Tibial nerve (tissue), 4 donors: ENCODE measurements around the gene CYYR1. TPM values are rescaled to one million over a fixed set of nuclear protein-coding genes. Genes with fewer than 3 reads are reported as not detected.

ENCODE experiments used
- DNase-seq, 2 donors: peaks; one replicate each; pipeline ENCODE4 v3.0.0-alpha.2; 2019; ENCODE audit warnings: low spot score in 2 of 2
- H3K27ac ChIP-seq, 4 donors: fragments of 200-600 bp; sonication (generic) in 3 of 4; one replicate each; pipeline ENCODE4 v1.5.1; 2017 to 2019; ENCODE audit warnings: mild to moderate bottlenecking in 1 of 4
- H3K27me3 ChIP-seq, 2 donors: fragments of 200-600 bp; sonication (generic) in 1 of 2; one replicate each; pipeline versions ENCODE4 v1.5.1 to v1.6.0; 2017 to 2019
- H3K36me3 ChIP-seq, 3 donors: fragments of 200-600 bp; sonication (generic); one replicate each; pipeline ENCODE4 v1.5.1; 2018 to 2019
- H3K4me1 ChIP-seq, 4 donors: fragments of 200-600 bp; sonication (generic) in 3 of 4; one replicate each; pipeline ENCODE4 v1.5.1; 2017 to 2019
- H3K4me3 ChIP-seq, 4 donors: fragments of 200-600 bp; sonication (generic) in 3 of 4; one replicate each; pipeline ENCODE4 v1.5.1; 2017 to 2019; ENCODE audit warnings: mild to moderate bottlenecking in 1 of 4, moderate library complexity in 1 of 4
- H3K9me3 ChIP-seq, 4 donors: fragments of 200-600 bp; sonication (generic) in 3 of 4; one replicate each; pipeline ENCODE4 v1.5.1; 2017 to 2019
- CTCF ChIP-seq, 5 experiments: fragments of 200-600 bp in 3 of 5; fragments of 450-650 bp in 2 of 5; sonication (generic) in 3 of 5; IDR thresholded peaks; one replicate each; pipeline ENCODE4 v1.5.1; 2016 to 2019; ENCODE audit warnings: antibody characterized with exemption in 5 of 5, mild to moderate bottlenecking in 3 of 5, moderate library complexity in 2 of 5
- EP300 ChIP-seq, 2 donors: sonication (generic); formaldehyde crosslinking; IDR thresholded peaks; one replicate each; pipeline ENCODE4 v1.6.1; 2017; ENCODE audit warnings: antibody characterized with exemption in 2 of 2, mild to moderate bottlenecking in 1 of 2
- POLR2A ChIP-seq, 2 donors: fragments of 450-650 bp; IDR thresholded peaks; one replicate each; pipeline ENCODE4 v1.6.1; 2017; ENCODE audit warnings: antibody characterized with exemption in 2 of 2, mild to moderate bottlenecking in 2 of 2, moderate library complexity in 2 of 2
- WGBS, 2 donors: methylation state at CpG; one replicate each; pipeline ENCODE4 v1.1.5; 2018; 5-methylcytosine and 5-hydroxymethylcytosine counted together
- total RNA-seq, 4 donors: library from RNA; depleted of rRNA; stranded (reverse); fragments of >200 nt; gene quantifications; one replicate each; pipeline ENCODE4 v1.1.0, GENCODE V29; 2016

CYYR1 gene
- total RNA-seq, 4 donors from 2014 or later, result 10.0 to 19.4 (median 14.8) TPM

GRCh38 chr21:26457817-26458216, 115.3 kb downstream of the CYYR1 start:
- DNase-seq, result no peak
- no peaks in the 10 kb centered on the region for H3K4me1 ChIP-seq
- no peak overlapping the region for H3K4me3 ChIP-seq
- H3K27ac ChIP-seq, result no peak overlapping the region
- TF ChIP-seq POLR2A (IDR thresholded peaks at IDR 0.05) (no peak), EP300 (IDR thresholded peaks at IDR 0.05) (peak in 1 of 2 donors; percentile 17), CTCF (IDR thresholded peaks at IDR 0.05) (no peak)
- 89 to 98% methylated on average over 3 of the region's 3 CpGs for WGBS, 2 donors
- no peaks in the 10 kb centered on the region for H3K36me3 ChIP-seq
- no peaks in the 10 kb centered on the region for H3K9me3 ChIP-seq
- no peaks in the 10 kb centered on the region for H3K27me3 ChIP-seq

GRCh38 chr21:26453267-26453666, 119.8 kb downstream of the CYYR1 start:
- DNase-seq, result no peak

GRCh38 chr21:26451081-26451740, 121.9 kb downstream of the CYYR1 start:
- no peak for TF ChIP-seq POLR2A (IDR thresholded peaks at IDR 0.05)
- TF ChIP-seq CTCF (IDR thresholded peaks at IDR 0.05), result no peak
- TF ChIP-seq EP300 (IDR thresholded peaks at IDR 0.05), result no peak
- no peaks in the 10 kb centered on the region for H3K36me3 ChIP-seq
- H3K27ac ChIP-seq, result no peak overlapping the region
- no peaks in the 10 kb centered on the region for H3K9me3 ChIP-seq
- no peaks in the 10 kb centered on the region for H3K4me1 ChIP-seq
- WGBS, 2 donors, result 91% methylated on average over 2 of the region's 2 CpGs
- no peaks in the 10 kb centered on the region for H3K27me3 ChIP-seq
- DNase-seq, result no peak
- H3K4me3 ChIP-seq, result no peak overlapping the region

More at GRCh38 chr21:26453267-26453666, 119.8 kb downstream of the CYYR1 start:
- no peak overlapping the region for H3K27ac ChIP-seq
- TF ChIP-seq CTCF (IDR thresholded peaks at IDR 0.05) (no peak), EP300 (IDR thresholded peaks at IDR 0.05) (no peak), POLR2A (IDR thresholded peaks at IDR 0.05) (no peak)
- H3K27me3 ChIP-seq, result no peaks in the 10 kb centered on the region
- no peaks in the 10 kb centered on the region for H3K9me3 ChIP-seq
- WGBS, 2 donors, result 46 to 73% methylated on average over 5 of the region's 5 CpGs
- no peak overlapping the region for H3K4me3 ChIP-seq
- no peaks in the 10 kb centered on the region for H3K36me3 ChIP-seq
- no peaks in the 10 kb centered on the region for H3K4me1 ChIP-seq

- Histone ChIP-seq H3K4me1 (no peaks in the 10 kb centered on the region), H3K27me3 (no peaks in the 10 kb centered on the region), H3K36me3 (no peaks in the 10 kb centered on the region), H3K9me3 (no peaks in the 10 kb centered on the region), H3K27ac (no peak overlapping the region), H3K4me3 (no peak overlapping the region)
- WGBS, 2 donors, result 32 to 39% methylated on average over 5 of the region's 5 CpGs
- no peak for TF ChIP-seq EP300 (IDR thresholded peaks at IDR 0.05)
- no peak for TF ChIP-seq POLR2A (IDR thresholded peaks at IDR 0.05)
- TF ChIP-seq CTCF (IDR thresholded peaks at IDR 0.05), result no peak
- DNase-seq, result no peak
Observed at GRCh38 chr21:26449161-26449560, 123.9 kb downstream of the CYYR1 start.

- Histone ChIP-seq H3K36me3 (no peaks in the 10 kb centered on the region), H3K9me3 (no peaks in the 10 kb centered on the region), H3K4me3 (no peak overlapping the region), H3K27ac (no peak overlapping the region), H3K27me3 (no peaks in the 10 kb centered on the region), H3K4me1 (no peaks in the 10 kb centered on the region)
- no peak for DNase-seq
- no peak for TF ChIP-seq POLR2A (IDR thresholded peaks at IDR 0.05)
- no peak for TF ChIP-seq EP300 (IDR thresholded peaks at IDR 0.05)
- no peak for TF ChIP-seq CTCF (IDR thresholded peaks at IDR 0.05)
- WGBS, 2 donors, result 69 to 71% methylated on average over 4 of the region's 4 CpGs
Observed at GRCh38 chr21:26448751-26449150, 124.3 kb downstream of the CYYR1 start.
